ENCODE measurements around the gene NEMP1. TPM values are rescaled to one million over a fixed set of nuclear protein-coding genes. Genes with fewer than 3 reads are reported as not detected.

The NEMP1 gene
- total and polyA plus RNA-seq, 10 of the 15 experiments (the other 5 are each of a cell fraction or from before 2014, with no cell fraction given): 4.0 to 45.9 (median 19.8) TPM

DNA sequence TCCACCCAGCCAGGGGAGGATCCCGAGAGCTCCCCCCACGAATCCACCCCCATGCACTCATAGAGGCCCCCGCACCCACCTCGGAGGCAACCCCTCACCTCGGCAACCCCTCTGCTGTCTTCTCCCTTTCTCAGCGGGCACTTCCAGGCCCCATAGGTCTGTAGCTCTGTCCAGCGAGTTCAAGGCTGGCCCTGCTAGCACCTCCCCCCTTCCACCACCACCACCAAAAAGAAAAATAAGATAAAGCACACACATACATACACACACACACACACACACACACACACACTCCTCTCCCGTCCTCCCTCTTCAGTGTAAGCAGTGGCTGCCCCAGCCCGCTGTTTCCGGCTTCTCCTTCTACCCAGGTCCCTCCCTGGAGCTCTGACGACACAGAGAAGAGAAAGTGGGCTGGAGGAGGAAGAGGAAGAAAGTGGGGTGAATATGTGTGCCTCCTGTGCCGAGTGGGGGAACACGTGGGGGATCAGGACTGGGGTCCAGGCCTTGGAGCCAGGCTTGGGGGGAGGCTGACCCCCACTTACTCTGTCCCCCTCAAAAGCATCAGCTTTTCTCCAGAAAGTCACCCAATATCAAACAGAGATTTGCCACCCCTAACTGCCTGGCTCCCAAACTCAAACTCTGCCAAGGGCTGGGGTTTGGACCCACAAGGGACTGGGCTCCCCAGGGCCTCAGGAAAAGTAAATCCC is 32.6 kb upstream of the NEMP1 start, which contains the start of gene STAT6 (continued):
- TF ChIP-seq, protein P1, sequence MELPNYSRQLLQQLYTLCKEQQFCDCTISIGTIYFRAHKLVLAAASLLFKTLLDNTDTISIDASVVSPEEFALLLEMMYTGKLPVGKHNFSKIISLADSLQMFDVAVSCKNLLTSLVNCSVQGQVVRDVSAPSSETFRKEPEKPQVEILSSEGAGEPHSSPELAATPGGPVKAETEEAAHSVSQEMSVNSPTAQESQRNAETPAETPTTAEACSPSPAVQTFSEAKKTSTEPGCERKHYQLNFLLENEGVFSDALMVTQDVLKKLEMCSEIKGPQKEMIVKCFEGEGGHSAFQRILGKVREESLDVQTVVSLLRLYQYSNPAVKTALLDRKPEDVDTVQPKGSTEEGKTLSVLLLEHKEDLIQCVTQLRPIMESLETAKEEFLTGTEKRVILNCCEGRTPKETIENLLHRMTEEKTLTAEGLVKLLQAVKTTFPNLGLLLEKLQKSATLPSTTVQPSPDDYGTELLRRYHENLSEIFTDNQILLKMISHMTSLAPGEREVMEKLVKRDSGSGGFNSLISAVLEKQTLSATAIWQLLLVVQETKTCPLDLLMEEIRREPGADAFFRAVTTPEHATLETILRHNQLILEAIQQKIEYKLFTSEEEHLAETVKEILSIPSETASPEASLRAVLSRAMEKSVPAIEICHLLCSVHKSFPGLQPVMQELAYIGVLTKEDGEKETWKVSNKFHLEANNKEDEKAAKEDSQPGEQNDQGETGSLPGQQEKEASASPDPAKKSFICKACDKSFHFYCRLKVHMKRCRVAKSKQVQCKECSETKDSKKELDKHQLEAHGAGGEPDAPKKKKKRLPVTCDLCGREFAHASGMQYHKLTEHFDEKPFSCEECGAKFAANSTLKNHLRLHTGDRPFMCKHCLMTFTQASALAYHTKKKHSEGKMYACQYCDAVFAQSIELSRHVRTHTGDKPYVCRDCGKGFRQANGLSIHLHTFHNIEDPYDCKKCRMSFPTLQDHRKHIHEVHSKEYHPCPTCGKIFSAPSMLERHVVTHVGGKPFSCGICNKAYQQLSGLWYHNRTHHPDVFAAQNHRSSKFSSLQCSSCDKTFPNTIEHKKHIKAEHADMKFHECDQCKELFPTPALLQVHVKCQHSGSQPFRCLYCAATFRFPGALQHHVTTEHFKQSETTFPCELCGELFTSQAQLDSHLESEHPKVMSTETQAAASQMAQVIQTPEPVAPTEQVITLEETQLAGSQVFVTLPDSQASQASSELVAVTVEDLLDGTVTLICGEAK (IDR thresholded peaks at IDR 0.05; ENCODE audit: borderline replicate concordance): peak; percentile 7; the same call in 1 of the 2 replicates
- TF ChIP-seq JUND (IDR thresholded peaks at IDR 0.05; ENCODE audit: low read depth, low read length): 0 out of 2 replicates have a peak, but pooled peaks have one; percentile 2
- no peak for TF ChIP-seq FOXK2 (IDR thresholded peaks at IDR 0.05)
- no peak for TF ChIP-seq KLF5 (IDR thresholded peaks at IDR 0.05; ENCODE audit: partially characterized antibody)
- no peak for TF ChIP-seq PAX5 (IDR thresholded peaks at IDR 0.05; ENCODE audit: borderline replicate concordance, low read depth, low read length)
- TF ChIP-seq FOS (IDR thresholded peaks at IDR 0.05; ENCODE audit: borderline replicate concordance, extremely low read depth, insufficient read length): no peak
- no peak for TF ChIP-seq ZNF384 (IDR thresholded peaks at IDR 0.05; ENCODE audit: borderline replicate concordance, low read depth, low read length)
- 0 out of 2 replicates have a peak, but pooled peaks have one; percentile 37 for TF ChIP-seq IRF4 (IDR thresholded peaks at IDR 0.05; ENCODE audit: low read depth, low read length)
- no peak for TF ChIP-seq ZZZ3 (IDR thresholded peaks at IDR 0.05; ENCODE audit: control insufficient read depth, insufficient read length, low read depth)
- TF ChIP-seq RAD51 (IDR thresholded peaks at IDR 0.05): no peak
- no peak; the same call in none of the 2 replicates for TF ChIP-seq ATF7 (IDR thresholded peaks at IDR 0.05; ENCODE audit: low read depth)
- TF ChIP-seq POLR2AphosphoS5 (IDR thresholded peaks at IDR 0.05; ENCODE audit: low read length): peak; percentile 88
- TF ChIP-seq PML (IDR thresholded peaks at IDR 0.05; ENCODE audit: low read length): peak; percentile 79; the same call in 1 of the 2 replicates
- TF ChIP-seq SRF (IDR thresholded peaks at IDR 0.05; ENCODE audit: low read depth in 2 of 2, low read length in 2 of 2): peak in 1 of 2 experiments; percentile 46; a peak in 1 of 4 replicates
- peak; percentile 76 for TF ChIP-seq SMAD5 (IDR thresholded peaks at IDR 0.05; ENCODE audit: low read depth)
- 0 out of 2 replicates have a peak, but pooled peaks have one; percentile 76 for TF ChIP-seq MTA3 (IDR thresholded peaks at IDR 0.05; ENCODE audit: borderline replicate concordance, low read length)
- TF ChIP-seq, protein P2, sequence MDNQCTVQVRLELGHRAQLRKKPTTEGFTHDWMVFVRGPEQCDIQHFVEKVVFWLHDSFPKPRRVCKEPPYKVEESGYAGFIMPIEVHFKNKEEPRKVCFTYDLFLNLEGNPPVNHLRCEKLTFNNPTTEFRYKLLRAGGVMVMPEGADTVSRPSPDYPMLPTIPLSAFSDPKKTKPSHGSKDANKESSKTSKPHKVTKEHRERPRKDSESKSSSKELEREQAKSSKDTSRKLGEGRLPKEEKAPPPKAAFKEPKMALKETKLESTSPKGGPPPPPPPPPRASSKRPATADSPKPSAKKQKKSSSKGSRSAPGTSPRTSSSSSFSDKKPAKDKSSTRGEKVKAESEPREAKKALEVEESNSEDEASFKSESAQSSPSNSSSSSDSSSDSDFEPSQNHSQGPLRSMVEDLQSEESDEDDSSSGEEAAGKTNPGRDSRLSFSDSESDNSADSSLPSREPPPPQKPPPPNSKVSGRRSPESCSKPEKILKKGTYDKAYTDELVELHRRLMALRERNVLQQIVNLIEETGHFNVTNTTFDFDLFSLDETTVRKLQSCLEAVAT (IDR thresholded peaks at IDR 0.05): peak; percentile 90
- TF ChIP-seq MEF2B (IDR thresholded peaks at IDR 0.05; ENCODE audit: partially characterized antibody, poor library complexity, severe bottlenecking): no peak
- TF ChIP-seq EED (IDR thresholded peaks at IDR 0.05; ENCODE audit: low read depth): 0 out of 2 replicates have a peak, but pooled peaks have one; percentile 9
- TF ChIP-seq, protein P3, sequence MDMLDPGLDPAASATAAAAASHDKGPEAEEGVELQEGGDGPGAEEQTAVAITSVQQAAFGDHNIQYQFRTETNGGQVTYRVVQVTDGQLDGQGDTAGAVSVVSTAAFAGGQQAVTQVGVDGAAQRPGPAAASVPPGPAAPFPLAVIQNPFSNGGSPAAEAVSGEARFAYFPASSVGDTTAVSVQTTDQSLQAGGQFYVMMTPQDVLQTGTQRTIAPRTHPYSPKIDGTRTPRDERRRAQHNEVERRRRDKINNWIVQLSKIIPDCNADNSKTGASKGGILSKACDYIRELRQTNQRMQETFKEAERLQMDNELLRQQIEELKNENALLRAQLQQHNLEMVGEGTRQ (IDR thresholded peaks at IDR 0.05; ENCODE audit: borderline replicate concordance, low read depth, low read length): no peak
- TF ChIP-seq CREB1 (IDR thresholded peaks at IDR 0.05; ENCODE audit: low read depth): peak; percentile 76
- no peak for TF ChIP-seq TCF3 (IDR thresholded peaks at IDR 0.05; ENCODE audit: borderline replicate concordance, insufficient read depth, low read depth, low read length)
- no peak for TF ChIP-seq MYB (IDR thresholded peaks at IDR 0.05; ENCODE audit: borderline replicate concordance, low read depth, low read length)
- TF ChIP-seq KDM1A (IDR thresholded peaks at IDR 0.05; ENCODE audit: borderline replicate concordance): no peak
- no peak for TF ChIP-seq CHD1 (IDR thresholded peaks at IDR 0.05; ENCODE audit: low read depth, low read length)
- TF ChIP-seq NBN (IDR thresholded peaks at IDR 0.05): peak; percentile 93
